Endothelial cell (in vitro differentiated cells): Measurements from ENCODE around the gene RARA. TPM values are rescaled to one million over a fixed set of nuclear protein-coding genes. Genes with fewer than 3 reads are reported as not detected.
A peak's percentile ranks its signal among the peaks of the same experiment; 100 is the strongest.

Experiments
- DNase-seq: peaks from one replicate; pipeline ENCODE4 v3.0.0; 2021; ENCODE audit warnings: low spot score
- H3K27ac Mint-ChIP-seq: one replicate; pipeline ENCODE4 v1.8.0; 2021; ENCODE audit warnings: mixed read lengths, inconsistent platforms; ENCODE audit not compliant: unreplicated experiment
- H3K27me3 Mint-ChIP-seq: one replicate; pipeline ENCODE4 v1.8.0; 2021; ENCODE audit warnings: mild to moderate bottlenecking, moderate library complexity, mixed read lengths, inconsistent platforms; ENCODE audit not compliant: unreplicated experiment
- H3K36me3 Mint-ChIP-seq: one replicate; pipeline ENCODE4 v1.8.0; 2021; ENCODE audit warnings: mild to moderate bottlenecking, low read depth, mixed read lengths, inconsistent platforms; ENCODE audit not compliant: unreplicated experiment
- H3K4me1 Mint-ChIP-seq: one replicate; pipeline ENCODE4 v1.8.0; 2021; ENCODE audit warnings: mild to moderate bottlenecking, mixed read lengths, inconsistent platforms; ENCODE audit not compliant: unreplicated experiment
- H3K4me3 Mint-ChIP-seq: one replicate; pipeline ENCODE4 v1.8.0; 2021; ENCODE audit warnings: mild to moderate bottlenecking, mixed read lengths, inconsistent platforms; ENCODE audit not compliant: unreplicated experiment
- H3K9me3 Mint-ChIP-seq: one replicate; pipeline ENCODE4 v1.8.0; 2021; ENCODE audit warnings: mixed read lengths, inconsistent platforms; ENCODE audit not compliant: unreplicated experiment
- total RNA-seq: library from RNA; stranded (reverse); fragmentation: NEBNext Ultra II Directional; extraction: Animal tissue kit (Norgen Biotek cat#: 25700); gene quantifications from one replicate; pipeline ENCODE4 v1.2.1, GENCODE V29; 2021; ENCODE audit not compliant: unreplicated experiment
- TF ChIP-seq, protein P1 (sequence below): fragments of 200-600 bp; sonication (generic); IDR thresholded peaks from one replicate; pipeline ENCODE4 v1.5.0; 2021; ENCODE audit warnings: antibody characterized with exemption; ENCODE audit not compliant: unreplicated experiment

RARA gene
- total RNA-seq, 1 donor from 2014 or later, result 42.8 TPM

DNA sequence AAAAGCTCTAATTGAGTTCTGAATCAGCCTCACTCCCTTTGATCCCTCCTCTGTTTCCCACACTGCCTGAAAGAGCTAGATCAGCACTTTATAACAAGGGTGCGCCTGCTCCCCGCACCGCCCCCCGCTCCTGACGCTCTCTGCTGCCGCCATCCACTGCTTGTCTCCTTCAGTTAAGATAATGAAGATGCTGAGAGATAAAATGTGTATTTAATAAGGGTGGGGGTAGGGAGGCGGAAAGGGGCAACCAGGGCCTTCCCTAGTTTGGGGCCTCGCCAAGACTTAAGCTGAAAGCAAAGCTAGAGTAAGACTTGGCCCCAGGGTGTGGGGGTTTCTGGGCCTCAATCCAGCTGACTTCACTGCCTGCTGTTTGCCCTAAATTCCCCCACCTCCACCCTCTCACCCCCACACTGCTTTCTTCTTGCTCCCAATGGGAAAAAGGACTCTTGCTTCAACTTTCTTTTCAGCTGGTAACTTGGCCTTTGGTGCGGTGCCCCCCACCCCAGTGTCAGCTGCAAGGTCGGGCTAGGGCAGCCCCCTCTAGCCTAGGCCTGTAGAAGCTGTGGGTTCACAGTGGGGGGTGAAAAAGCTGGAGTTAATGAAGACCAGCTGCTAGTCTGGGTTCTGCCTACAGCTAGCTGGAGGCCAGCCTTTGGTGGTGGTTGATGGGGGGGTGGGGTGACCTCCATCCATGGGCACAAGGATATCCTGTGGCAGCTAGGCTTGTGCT is 1.8 kb upstream of the RARA start:
- peaks cover 6% of the 10 kb centered on the region for H3K27me3 Mint-ChIP-seq
- no peaks in the 10 kb centered on the region for H3K9me3 Mint-ChIP-seq
- no peaks in the 10 kb centered on the region for H3K36me3 Mint-ChIP-seq
- peaks cover 26% of the 10 kb centered on the region for H3K4me1 Mint-ChIP-seq
- no peak overlapping the region for H3K27ac Mint-ChIP-seq
- H3K4me3 Mint-ChIP-seq, result no peak overlapping the region
- DNase-seq, result no peak
- TF ChIP-seq, protein P1, sequence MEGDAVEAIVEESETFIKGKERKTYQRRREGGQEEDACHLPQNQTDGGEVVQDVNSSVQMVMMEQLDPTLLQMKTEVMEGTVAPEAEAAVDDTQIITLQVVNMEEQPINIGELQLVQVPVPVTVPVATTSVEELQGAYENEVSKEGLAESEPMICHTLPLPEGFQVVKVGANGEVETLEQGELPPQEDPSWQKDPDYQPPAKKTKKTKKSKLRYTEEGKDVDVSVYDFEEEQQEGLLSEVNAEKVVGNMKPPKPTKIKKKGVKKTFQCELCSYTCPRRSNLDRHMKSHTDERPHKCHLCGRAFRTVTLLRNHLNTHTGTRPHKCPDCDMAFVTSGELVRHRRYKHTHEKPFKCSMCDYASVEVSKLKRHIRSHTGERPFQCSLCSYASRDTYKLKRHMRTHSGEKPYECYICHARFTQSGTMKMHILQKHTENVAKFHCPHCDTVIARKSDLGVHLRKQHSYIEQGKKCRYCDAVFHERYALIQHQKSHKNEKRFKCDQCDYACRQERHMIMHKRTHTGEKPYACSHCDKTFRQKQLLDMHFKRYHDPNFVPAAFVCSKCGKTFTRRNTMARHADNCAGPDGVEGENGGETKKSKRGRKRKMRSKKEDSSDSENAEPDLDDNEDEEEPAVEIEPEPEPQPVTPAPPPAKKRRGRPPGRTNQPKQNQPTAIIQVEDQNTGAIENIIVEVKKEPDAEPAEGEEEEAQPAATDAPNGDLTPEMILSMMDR, result no peak

DNA sequence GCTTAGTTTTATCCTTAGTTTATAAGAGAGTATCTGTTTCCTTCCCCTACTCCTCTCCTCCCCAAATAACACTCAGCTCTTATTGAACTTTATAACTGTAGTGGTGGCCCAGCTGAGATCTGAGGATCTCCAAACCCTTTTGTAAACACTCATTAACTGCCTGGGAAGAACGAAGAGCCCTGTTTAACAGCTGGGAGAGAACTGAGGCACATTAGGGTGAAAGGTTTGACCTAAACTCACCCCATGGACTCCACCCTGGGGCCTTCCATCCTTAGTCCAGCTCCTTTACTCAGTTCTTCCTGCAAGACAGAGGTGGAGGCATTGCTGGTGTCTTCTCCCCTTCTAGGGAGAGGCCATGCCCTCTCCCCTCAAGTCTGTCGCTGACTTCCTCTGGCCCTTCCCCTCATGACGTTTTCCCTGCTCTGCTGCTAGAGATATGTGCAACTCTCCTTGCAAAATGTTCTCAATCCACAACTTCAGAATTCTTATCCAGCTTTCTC is 1.2 kb upstream of the RARA start:
- Mint-ChIP-seq H3K36me3 (no peaks in the 10 kb centered on the region), H3K27ac (no peak overlapping the region), H3K4me1 (peaks cover 28% of the 10 kb centered on the region), H3K27me3 (peaks cover 8% of the 10 kb centered on the region), H3K4me3 (no peak overlapping the region), H3K9me3 (no peaks in the 10 kb centered on the region)
- TF ChIP-seq, protein P1, result no peak
- no peak for DNase-seq

DNA sequence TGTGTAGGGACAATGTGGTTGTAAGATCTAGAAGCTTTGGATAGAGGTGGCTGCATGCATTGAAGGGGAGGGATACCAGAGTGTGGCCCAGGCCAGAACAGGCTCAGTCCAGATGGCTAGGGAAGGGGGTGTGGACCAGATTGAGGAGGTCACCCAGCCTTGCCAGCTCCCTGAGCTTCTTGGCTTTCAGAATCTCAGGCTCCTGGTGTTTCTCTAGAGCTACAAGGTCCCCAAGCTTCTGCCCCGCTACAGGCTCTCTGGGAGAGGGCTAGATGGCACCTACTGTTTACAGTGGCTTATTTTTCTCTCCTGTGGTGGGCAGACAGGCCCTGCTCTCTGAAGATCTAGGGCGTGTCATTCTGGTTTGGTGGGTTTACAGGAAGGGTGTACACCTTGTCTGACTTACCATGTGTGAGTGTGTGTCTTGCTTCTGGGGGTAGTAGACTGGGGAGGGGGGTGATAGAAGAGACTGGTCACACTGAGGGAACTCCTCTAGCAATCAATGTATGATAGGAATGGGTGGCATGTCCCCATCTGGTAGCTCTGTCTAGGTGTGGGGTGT is 1.1 kb downstream of the RARA start:
- H3K27ac Mint-ChIP-seq, result no peak overlapping the region
- peaks cover 11% of the 10 kb centered on the region for H3K27me3 Mint-ChIP-seq
- no peaks in the 10 kb centered on the region for H3K9me3 Mint-ChIP-seq
- peaks cover 26% of the 10 kb centered on the region for H3K4me1 Mint-ChIP-seq
- TF ChIP-seq, protein P1, result no peak
- no peak for DNase-seq
- peak overlapping the region; percentile 48 for H3K4me3 Mint-ChIP-seq
- H3K36me3 Mint-ChIP-seq, result no peaks in the 10 kb centered on the region

DNA sequence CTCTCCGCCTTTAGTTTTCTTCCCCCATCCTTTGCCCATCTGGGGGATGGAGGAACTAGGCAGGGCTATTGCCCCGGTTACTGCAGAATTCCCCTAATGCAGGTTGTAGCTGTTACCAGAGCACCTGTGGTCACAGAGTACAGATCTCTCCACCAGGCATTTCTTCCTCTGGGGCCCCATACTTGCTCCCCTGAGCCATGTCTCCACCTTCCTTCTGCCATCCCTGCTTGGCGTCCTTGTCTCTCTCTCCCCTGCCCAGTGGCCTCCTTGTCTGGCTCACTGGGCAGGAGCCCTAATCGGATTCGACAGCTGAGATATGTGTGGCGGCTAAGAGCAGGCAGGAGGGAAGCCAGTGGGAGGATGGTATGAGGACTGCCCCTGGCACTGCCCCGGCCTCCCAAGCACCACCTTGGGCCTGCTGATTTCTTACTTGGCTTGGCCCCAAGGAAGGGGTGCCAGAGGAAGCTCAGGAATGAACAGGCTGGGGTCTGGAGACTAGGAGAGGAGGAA is 2.0 kb downstream of the RARA start:
- H3K27ac Mint-ChIP-seq, result no peak overlapping the region
- TF ChIP-seq, protein P1, result no peak

DNA sequence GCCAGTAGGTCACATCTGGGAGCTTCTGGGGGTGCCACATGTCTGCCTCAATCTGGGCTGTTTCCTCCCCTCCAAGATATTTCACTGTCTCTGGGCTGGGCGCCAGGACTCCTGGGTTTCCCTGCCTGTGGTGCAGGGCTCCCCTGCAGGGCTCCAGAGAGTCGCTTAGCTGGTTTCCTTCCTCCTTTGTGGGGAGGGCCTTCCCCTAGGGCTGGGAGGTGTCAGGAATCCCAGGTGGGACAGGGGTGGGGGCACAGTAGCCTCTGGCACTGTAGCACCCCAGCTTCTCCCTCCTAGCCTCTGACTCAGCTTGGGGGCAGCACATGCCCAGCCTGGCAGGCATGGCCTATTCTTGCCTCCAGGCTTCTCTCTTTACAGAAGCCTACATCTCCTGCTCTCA is 2.6 kb downstream of the RARA start:
- Mint-ChIP-seq H3K4me3 (no peak overlapping the region), H3K4me1 (peaks cover 40% of the 10 kb centered on the region)

More for the DNA sequence above, 2.0 kb downstream of the RARA start:
- Mint-ChIP-seq H3K36me3 (no peaks in the 10 kb centered on the region), H3K4me1 (peaks cover 34% of the 10 kb centered on the region), H3K9me3 (no peaks in the 10 kb centered on the region), H3K4me3 (no peak overlapping the region), H3K27me3 (peaks cover 11% of the 10 kb centered on the region)
- DNase-seq, result no peak

More for the DNA sequence above, 2.6 kb downstream of the RARA start:
- H3K9me3 Mint-ChIP-seq, result no peaks in the 10 kb centered on the region
- no peaks in the 10 kb centered on the region for H3K36me3 Mint-ChIP-seq
- peaks cover 14% of the 10 kb centered on the region for H3K27me3 Mint-ChIP-seq
- DNase-seq, result no peak
- TF ChIP-seq, protein P1, result no peak
- H3K27ac Mint-ChIP-seq, result no peak overlapping the region
